Measurements from ENCODE around the gene ZNF730.

The ZNF730 gene

DNA sequence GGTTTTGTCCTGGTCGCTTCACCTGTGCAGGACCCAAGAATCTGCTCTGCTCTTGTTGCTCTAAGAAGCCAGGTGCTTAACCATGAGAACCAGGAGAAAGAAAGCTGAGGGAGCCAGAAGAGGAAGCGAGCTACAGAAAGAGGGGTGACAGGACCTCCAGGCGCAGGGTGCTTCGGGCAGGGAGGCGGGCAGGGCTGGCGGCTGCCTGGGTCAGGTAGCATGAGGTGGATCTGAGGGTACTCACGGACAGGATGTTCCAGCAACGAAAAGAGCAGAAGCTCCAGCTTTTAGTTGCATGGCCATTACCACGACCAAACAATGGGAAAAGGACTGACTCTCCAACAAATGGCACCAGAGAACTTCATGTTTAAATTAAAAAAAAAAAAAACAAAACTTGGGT, 73.5 kb downstream of the ZNF730 start:
- no peak for DNase-seq (ENCODE audit: low read depth, low spot score)
- no peak overlapping the region for H3K27ac ChIP-seq
- no peaks in the 10 kb centered on the region for H3K9me3 ChIP-seq (ENCODE audit: low read depth, low read length)
- H3K9ac ChIP-seq (ENCODE audit: insufficient read length): no peak overlapping the region
- no peak overlapping the region for H3K4me3 ChIP-seq
- H3K36me3 ChIP-seq (ENCODE audit: insufficient read depth, low read length): no peaks in the 10 kb centered on the region
- TF ChIP-seq POLR2AphosphoS5 (IDR thresholded peaks at IDR 0.05; ENCODE audit: borderline replicate concordance, low read depth, low read length) (no peak), FOXP2 (optimal IDR thresholded peaks at IDR 0.05; ENCODE audit: control extremely low read depth, extremely low read length, insufficient read depth) (no peak), EZH2 (IDR thresholded peaks at IDR 0.05) (no peak)
